Psoas muscle (tissue), 8 donors: Measurements from ENCODE around the gene DSCAM. TPM values are rescaled to one million over a fixed set of nuclear protein-coding genes. Genes with fewer than 3 reads are reported as not detected.

ENCODE experiments used
- ATAC-seq, 4 donors: fragments of 200-7000 bp; cut with Tn5 transposase; one replicate each; pipeline ENCODE4 v1.9.1; 2020; ENCODE audit warnings: moderate library complexity in 3 of 4, mild to moderate bottlenecking in 2 of 4
- DNase-seq, 2 donors: peaks; one replicate each; pipeline ENCODE4 v3.0.0-alpha.2; 2020
- H3K27ac ChIP-seq: fragments of 200-600 bp; one replicate; pipeline ENCODE4 v1.8.0; 2022
- H3K27me3 ChIP-seq, 3 donors: fragments of 200-600 bp in 1 of 3; one replicate each; pipeline versions ENCODE4 v1.6.1 to v1.8.0; 2013 to 2022; ENCODE audit warnings: low read length in 2 of 3, mild to moderate bottlenecking in 2 of 3, moderate library complexity in 1 of 3; ENCODE audit not compliant: insufficient read depth in 3 of 3
- H3K36me3 ChIP-seq, 2 donors: fragments of 200-600 bp in 1 of 2; one replicate each; pipeline versions ENCODE4 v1.6.1 to v1.8.0; 2013 to 2022; ENCODE audit warnings: low read depth in 1 of 2, mild to moderate bottlenecking in 1 of 2, moderate library complexity in 1 of 2; ENCODE audit not compliant: insufficient read depth in 1 of 2
- H3K4me1 ChIP-seq: fragments of 200-600 bp; one replicate; pipeline ENCODE4 v1.8.0; 2022
- H3K4me3 ChIP-seq: fragments of 200-600 bp; one replicate; pipeline ENCODE4 v1.8.0; 2022; ENCODE audit warnings: mild to moderate bottlenecking
- H3K9me3 ChIP-seq: fragments of 200-600 bp; one replicate; pipeline ENCODE4 v1.8.0; 2022
- CTCF ChIP-seq: fragments of 200-600 bp; IDR thresholded peaks from one replicate; pipeline ENCODE4 v1.8.0; 2022; ENCODE audit warnings: antibody characterized with exemption
- WGBS, 3 donors: extraction: QIAGEN DNeasy Blood & Tissue Kit; methylation state at CpG; one replicate each; pipeline versions ENCODE4 v1.1.6 to v1.1.7; 2013; 5-methylcytosine and 5-hydroxymethylcytosine counted together
- intact Hi-C, 2 donors: fragments of 100-400 bp; cut with DNase I; formaldehyde crosslinking; loops; one replicate each; pipeline versions ENCODE4 v1.11.0 to v1.14.2; 2022
- polyA plus RNA-seq, 3 donors: library from polyadenylated mRNA; stranded (reverse); fragments of 200-250 nt; gene quantifications; one replicate each; pipeline ENCODE4 v1.2.3, GENCODE V29; 2013
- total RNA-seq, 4 donors: library from RNA; stranded (reverse); fragmentation: NEBNext Ultra II Directional in 2 of 4; extraction: Animal tissue kit (Norgen Biotek cat#: 25700) in 2 of 4; gene quantifications; one replicate each; pipeline versions ENCODE4 v1.2.1 to v1.2.4, GENCODE V29; 2021 to 2023
- donor health status: healthy with polysubstance abuse.
- donor health status: DM: no; HTN: no; CAD: no; lungs with moderate emphysema.
- donor health status: Bipolar disorder and iron deficiency.
- donor health status: healthy.
- donor health status: DM: yes; HTN: yes; CAD: no.
- donor health status: DM: no; HTN: no; CAD: no.
- donor health status: DM: no; HTN: no; CAD: no.
- donor health status: DM: yes; HTN: yes; CAD: no.

The DSCAM gene
- total and polyA plus RNA-seq, 7 donors, result 0.03 to 0.04 TPM; not detected in 5

- DNase-seq, result no peak
- intact Hi-C loops, result no loop called here
- no peak overlapping the region for H3K4me3 ChIP-seq
- ATAC-seq, result no peak
- H3K27ac ChIP-seq, result no peak overlapping the region
- no peaks in the 10 kb centered on the region for H3K36me3 ChIP-seq
- H3K4me1 ChIP-seq, result no peaks in the 10 kb centered on the region
- H3K27me3 ChIP-seq, result no peaks in the 10 kb centered on the region
- 67 to 85% (median 69%) methylated on average over 6 of the region's 6 CpGs for WGBS, 3 donors
- H3K9me3 ChIP-seq, result no peaks in the 10 kb centered on the region
- no peak for TF ChIP-seq CTCF
Observed at GRCh38 chr21:40634141-40634540, 212.8 kb downstream of the DSCAM start.

- ATAC-seq (no peak), DNase-seq (no peak)
- H3K27me3 ChIP-seq, result no peaks in the 10 kb centered on the region
- H3K4me1 ChIP-seq, result no peaks in the 10 kb centered on the region
- H3K27ac ChIP-seq, result no peak overlapping the region
- intact Hi-C loops, result no loop called here
- H3K4me3 ChIP-seq, result no peak overlapping the region
- WGBS, 3 donors, result 76 to 79% (median 78%) methylated on average over 9 of the region's 9 CpGs
- no peaks in the 10 kb centered on the region for H3K36me3 ChIP-seq
- H3K9me3 ChIP-seq, result no peaks in the 10 kb centered on the region
- TF ChIP-seq CTCF, result no peak
Observed at GRCh38 chr21:40633048-40633447, 213.9 kb downstream of the DSCAM start.

GRCh38 chr21:40631211-40631610 lies 215.7 kb downstream of the DSCAM start:
- Histone ChIP-seq H3K36me3 (no peaks in the 10 kb centered on the region), H3K27ac (no peak overlapping the region), H3K4me3 (no peak overlapping the region), H3K9me3 (no peaks in the 10 kb centered on the region), H3K4me1 (no peaks in the 10 kb centered on the region), H3K27me3 (no peaks in the 10 kb centered on the region)
- DNase-seq (no peak), ATAC-seq (no peak)
- WGBS, 3 donors, result 59 to 64% (median 63%) methylated on average over 2 of the region's 2 CpGs
- intact Hi-C loops, result no loop called here
- TF ChIP-seq CTCF, result no peak

- WGBS, 3 donors, result 84 to 92% (median 89%) methylated on average over 3 of the region's 3 CpGs
- intact Hi-C loops, result no loop called here
- no peak for ATAC-seq
Observed at GRCh38 chr21:40625991-40626390, 221.0 kb downstream of the DSCAM start.

More at GRCh38 chr21:40625991-40626390, 221.0 kb downstream of the DSCAM start:
- TF ChIP-seq CTCF, result no peak
- H3K36me3 ChIP-seq, result no peaks in the 10 kb centered on the region
- H3K9me3 ChIP-seq, result no peaks in the 10 kb centered on the region
- no peak for DNase-seq
- no peaks in the 10 kb centered on the region for H3K4me1 ChIP-seq
- no peak overlapping the region for H3K4me3 ChIP-seq
- H3K27ac ChIP-seq, result no peak overlapping the region
- H3K27me3 ChIP-seq, result no peaks in the 10 kb centered on the region
